ENCODE data around the gene ADSL. TPM values are rescaled to one million over a fixed set of nuclear protein-coding genes. Genes with fewer than 3 reads are reported as not detected.
"Not testable (repeated sequence)": the region's sequence is repeated elsewhere in the genome, so short reads cannot be mapped to it uniquely, and the experiment has no call there.

ADSL gene
- 10 to 100 TPM; 35.9 to 51.0 (median 39.9) TPM for total RNA-seq
- polyA plus RNA-seq: 31.7 TPM
- long read RNA-seq, donor 1, full-length matches to known transcripts: 47 of 49 reads
- long read RNA-seq, donor 1, partial matches to known transcripts: 0 of 49 reads
- long read RNA-seq, donor 1, other reads (novel, unspliced or antisense): 2 of 49 reads
- long read RNA-seq, donor 2, full-length matches to known transcripts: 27 of 29 reads
- long read RNA-seq, donor 2, partial matches to known transcripts: 1 of 29 reads
- long read RNA-seq, donor 2, other reads (novel, unspliced or antisense): 1 of 29 reads
- long read RNA-seq, donor 3, full-length matches to known transcripts: 209 of 239 reads
- long read RNA-seq, donor 3, partial matches to known transcripts: 2 of 239 reads
- long read RNA-seq, donor 3, other reads (novel, unspliced or antisense): 28 of 239 reads
- long read RNA-seq, donor 4, full-length matches to known transcripts: 30 of 34 reads
- long read RNA-seq, donor 4, partial matches to known transcripts: 0 of 34 reads
- long read RNA-seq, donor 4, other reads (novel, unspliced or antisense): 4 of 34 reads

- WGBS: under 1% methylated on average over 65 of the region's 65 CpGs
- Histone ChIP-seq H3K4me1 (ENCODE audit: control insufficient read depth, insufficient read depth, low read length) (no peaks in the 10 kb centered on the region), H3K9me3 (ENCODE audit: control insufficient read depth, low read length) (no peaks in the 10 kb centered on the region), H3K4me3 (ENCODE audit: low read length) (peak within 1 kb of the TSS; percentile 36), H3K27me3 (ENCODE audit: control insufficient read depth, insufficient read depth) (no peaks in the 10 kb centered on the region), H3K27ac (ENCODE audit: low read length) (peak within 1 kb of the TSS; percentile 65)
- ATAC-seq (peak; percentile 99), DNase-seq (peak; percentile 91 to 96 (median 95))
- intact Hi-C loops (cut with DNase I): loop anchor here in 2 of 4 donors (5.0 to 10.0 kb wide), 4 partner anchors 172 to 814 kb away; partner anchors contain the start of genes RPS19BP1 (in 1 of the 2) and TNRC6B (in 1 of the 2)
Measured at GRCh38 chr22:40346185-40347118, at the start of gene ADSL. Gene ADSL (plus strand): TSS chr22:40346500. CDS start chr22:40346559, 59 bp downstream.

GRCh38 chr22:40300316-40300715 is 46.0 kb upstream of the ADSL start:
- ATAC-seq (no peak), DNase-seq (no peak)
- Histone ChIP-seq H3K4me3 (ENCODE audit: low read length) (no peak overlapping the region), H3K27ac (ENCODE audit: low read length) (no peak overlapping the region), H3K9me3 (ENCODE audit: control insufficient read depth, low read length) (no peaks in the 10 kb centered on the region), H3K27me3 (ENCODE audit: control insufficient read depth, insufficient read depth) (no peaks in the 10 kb centered on the region), H3K4me1 (ENCODE audit: control insufficient read depth, insufficient read depth, low read length) (no peaks in the 10 kb centered on the region)
- intact Hi-C loops (cut with DNase I): no loop called here

GRCh38 chr22:40300884-40301672 is 45.2 kb upstream of the ADSL start:
- Histone ChIP-seq H3K27me3 (ENCODE audit: control insufficient read depth, insufficient read depth) (no peaks in the 10 kb centered on the region), H3K9me3 (ENCODE audit: control insufficient read depth, low read length) (no peaks in the 10 kb centered on the region), H3K27ac (ENCODE audit: low read length) (no peak overlapping the region), H3K4me1 (ENCODE audit: control insufficient read depth, insufficient read depth, low read length) (no peaks in the 10 kb centered on the region), H3K4me3 (ENCODE audit: low read length) (no peak overlapping the region)
- intact Hi-C loops (cut with DNase I): no loop called here
- DNase-seq (no peak), ATAC-seq (no peak)
- 89% methylated on average over 11 of the region's 11 CpGs for WGBS

- no peak overlapping the region for H3K27ac ChIP-seq (ENCODE audit: low read length)
- ATAC-seq: no peak
- no peak overlapping the region for H3K4me3 ChIP-seq (ENCODE audit: low read length)
- H3K4me1 ChIP-seq (ENCODE audit: control insufficient read depth, insufficient read depth, low read length): no peaks in the 10 kb centered on the region
- H3K27me3 ChIP-seq (ENCODE audit: control insufficient read depth, insufficient read depth): no peaks in the 10 kb centered on the region
- WGBS: 97% methylated on average over 11 of the region's 11 CpGs
- no peaks in the 10 kb centered on the region for H3K9me3 ChIP-seq (ENCODE audit: control insufficient read depth, low read length)
- DNase-seq: no peak
- intact Hi-C loops (cut with DNase I): no loop called here
Measured at GRCh38 chr22:40302149-40302548, 44.2 kb upstream of the ADSL start.

GRCh38 chr22:40305625-40306024 is 40.7 kb upstream of the ADSL start:
- no peak for DNase-seq
- Histone ChIP-seq H3K4me3 (ENCODE audit: low read length) (no peak overlapping the region), H3K27me3 (ENCODE audit: control insufficient read depth, insufficient read depth) (no peaks in the 10 kb centered on the region), H3K4me1 (ENCODE audit: control insufficient read depth, insufficient read depth, low read length) (peaks cover 2% of the 10 kb centered on the region), H3K9me3 (ENCODE audit: control insufficient read depth, low read length) (no peaks in the 10 kb centered on the region), H3K27ac (ENCODE audit: low read length) (no peak overlapping the region)
- WGBS: 97% methylated on average over 5 of the region's 5 CpGs
- intact Hi-C loops (cut with DNase I): no loop called here
- ATAC-seq: no peak

- intact Hi-C loops (cut with DNase I): no loop called here
- WGBS: 84% methylated on average over 6 of the region's 6 CpGs
- Histone ChIP-seq H3K4me3 (ENCODE audit: low read length) (no peak overlapping the region), H3K27me3 (ENCODE audit: control insufficient read depth, insufficient read depth) (no peaks in the 10 kb centered on the region), H3K27ac (ENCODE audit: low read length) (no peak overlapping the region), H3K9me3 (ENCODE audit: control insufficient read depth, low read length) (no peaks in the 10 kb centered on the region), H3K4me1 (ENCODE audit: control insufficient read depth, insufficient read depth, low read length) (peaks cover 2% of the 10 kb centered on the region)
- DNase-seq: no peak
- no peak for ATAC-seq
Measured at GRCh38 chr22:40308999-40309573, 37.2 kb upstream of the ADSL start.

GRCh38 chr22:40309631-40310030 is 36.7 kb upstream of the ADSL start:
- ATAC-seq (no peak), DNase-seq (no peak)
- Histone ChIP-seq H3K9me3 (ENCODE audit: control insufficient read depth, low read length) (no peaks in the 10 kb centered on the region), H3K4me1 (ENCODE audit: control insufficient read depth, insufficient read depth, low read length) (peaks cover 2% of the 10 kb centered on the region), H3K27ac (ENCODE audit: low read length) (no peak overlapping the region), H3K27me3 (ENCODE audit: control insufficient read depth, insufficient read depth) (no peaks in the 10 kb centered on the region), H3K4me3 (ENCODE audit: low read length) (no peak overlapping the region)
- intact Hi-C loops (cut with DNase I): no loop called here

GRCh38 chr22:40310081-40310767 is 36.1 kb upstream of the ADSL start:
- H3K9me3 ChIP-seq (ENCODE audit: control insufficient read depth, low read length): no peaks in the 10 kb centered on the region
- H3K4me1 ChIP-seq (ENCODE audit: control insufficient read depth, insufficient read depth, low read length): peaks cover 2% of the 10 kb centered on the region
- DNase-seq: no peak
- intact Hi-C loops (cut with DNase I): no loop called here
- no peak overlapping the region for H3K27ac ChIP-seq (ENCODE audit: low read length)
- no peaks in the 10 kb centered on the region for H3K27me3 ChIP-seq (ENCODE audit: control insufficient read depth, insufficient read depth)
- WGBS: 68% methylated on average over 9 of the region's 9 CpGs
- ATAC-seq: no peak
- no peak overlapping the region for H3K4me3 ChIP-seq (ENCODE audit: low read length)

GRCh38 chr22:40310768-40311120 is 35.6 kb upstream of the ADSL start:
- Histone ChIP-seq H3K4me1 (ENCODE audit: control insufficient read depth, insufficient read depth, low read length) (peaks cover 2% of the 10 kb centered on the region), H3K27ac (ENCODE audit: low read length) (no peak overlapping the region), H3K4me3 (ENCODE audit: low read length) (no peak overlapping the region), H3K27me3 (ENCODE audit: control insufficient read depth, insufficient read depth) (no peaks in the 10 kb centered on the region), H3K9me3 (ENCODE audit: control insufficient read depth, low read length) (no peaks in the 10 kb centered on the region)
- intact Hi-C loops (cut with DNase I): no loop called here
- DNase-seq: no peak
- no peak for ATAC-seq
- WGBS: 75% methylated on average over 5 of the region's 5 CpGs

- ATAC-seq; H3K27ac ChIP-seq (ENCODE audit: low read length); H3K9me3 ChIP-seq (ENCODE audit: control insufficient read depth, low read length); H3K4me3 ChIP-seq (ENCODE audit: low read length); intact Hi-C loops (cut with DNase I); DNase-seq; H3K4me1 ChIP-seq (ENCODE audit: control insufficient read depth, insufficient read depth, low read length); H3K27me3 ChIP-seq (ENCODE audit: control insufficient read depth, insufficient read depth): not testable (repeated sequence)
- 96% methylated on average over 12 of the region's 12 CpGs for WGBS
Measured at GRCh38 chr22:40311646-40312045, 34.7 kb upstream of the ADSL start.

Data from right cardiac atrium (tissue), 5 donors.